HG03060 (cell line): Measurements from ENCODE around the gene DGKZ.

Experiments used
- ATAC-seq: cut with Tn5 transposase; IDR thresholded peaks from one replicate; pipeline ENCODE4 v1.9.1; 2021; ENCODE audit warnings: low read depth, moderate number of reproducible peaks; ENCODE audit not compliant: unreplicated experiment

Gene DGKZ

DNA sequence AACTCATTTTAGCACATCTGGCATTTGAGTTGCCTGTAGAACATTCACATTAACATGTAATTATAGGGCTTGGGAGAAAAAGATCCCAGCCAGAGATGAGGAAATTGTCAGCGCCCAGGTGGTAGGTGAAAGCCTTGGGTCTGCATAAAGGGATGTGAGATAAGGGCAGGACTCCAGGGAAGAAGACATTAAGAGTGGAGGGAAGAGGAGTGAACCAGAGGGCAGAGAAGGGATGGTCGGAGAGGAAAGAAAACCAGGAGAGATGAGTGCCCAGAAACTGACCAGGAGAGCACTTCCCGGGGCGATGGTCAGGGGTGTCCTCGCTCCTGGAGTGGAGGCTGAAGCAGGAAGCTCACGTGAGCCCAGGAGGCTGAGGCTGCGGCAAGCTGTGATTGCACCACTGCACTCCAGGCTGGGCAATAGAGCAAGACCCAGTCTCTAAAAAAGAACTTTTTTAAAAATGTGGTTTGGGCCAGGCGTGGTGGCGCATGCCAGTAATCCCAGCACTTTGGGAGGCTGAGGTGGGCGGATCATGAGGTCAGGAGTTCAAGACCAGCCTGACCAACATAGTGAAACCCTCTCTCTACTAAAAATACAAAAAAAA lies 20.3 kb upstream of the DGKZ start:
- ATAC-seq: no peak

DNA sequence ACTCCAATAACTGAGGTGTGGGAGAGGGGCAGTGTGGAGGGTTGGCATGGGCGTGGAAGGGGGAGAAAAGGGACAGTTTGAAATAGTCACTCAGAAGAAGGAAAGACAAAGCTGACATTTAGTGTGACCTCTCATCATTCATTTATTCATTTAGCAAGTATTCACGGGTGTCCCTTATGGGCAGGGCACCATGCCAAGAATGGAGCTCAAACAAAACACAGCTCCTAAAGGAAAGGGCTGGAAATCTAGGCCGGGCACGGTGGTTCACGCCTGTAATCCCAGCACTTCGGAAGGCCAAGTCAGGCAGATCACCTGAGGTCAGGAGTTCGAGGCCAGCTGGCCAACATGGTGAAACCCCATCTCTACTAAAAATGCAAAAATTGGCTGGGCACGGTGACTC lies 19.4 kb upstream of the DGKZ start:
- ATAC-seq: no peak

DNA sequence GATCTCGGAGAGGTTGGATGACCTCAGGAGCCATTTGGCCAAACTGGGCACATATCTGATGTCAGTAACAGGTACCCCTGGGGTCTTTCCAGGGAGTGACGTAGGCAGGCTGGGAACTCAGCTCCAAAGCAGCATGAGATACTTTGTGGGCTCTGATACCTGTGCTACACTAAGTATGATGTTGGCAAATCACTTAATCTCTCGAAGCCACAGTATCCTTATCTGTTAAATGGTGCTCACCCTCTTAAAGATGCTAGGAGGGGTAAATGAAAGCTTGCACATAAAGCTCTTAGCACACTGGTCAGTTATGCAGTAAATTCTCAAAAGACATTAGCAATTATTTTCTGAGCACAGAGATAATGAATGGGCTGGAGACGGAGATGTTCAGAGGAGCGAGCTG lies 17.1 kb upstream of the DGKZ start:
- no peak for ATAC-seq

DNA sequence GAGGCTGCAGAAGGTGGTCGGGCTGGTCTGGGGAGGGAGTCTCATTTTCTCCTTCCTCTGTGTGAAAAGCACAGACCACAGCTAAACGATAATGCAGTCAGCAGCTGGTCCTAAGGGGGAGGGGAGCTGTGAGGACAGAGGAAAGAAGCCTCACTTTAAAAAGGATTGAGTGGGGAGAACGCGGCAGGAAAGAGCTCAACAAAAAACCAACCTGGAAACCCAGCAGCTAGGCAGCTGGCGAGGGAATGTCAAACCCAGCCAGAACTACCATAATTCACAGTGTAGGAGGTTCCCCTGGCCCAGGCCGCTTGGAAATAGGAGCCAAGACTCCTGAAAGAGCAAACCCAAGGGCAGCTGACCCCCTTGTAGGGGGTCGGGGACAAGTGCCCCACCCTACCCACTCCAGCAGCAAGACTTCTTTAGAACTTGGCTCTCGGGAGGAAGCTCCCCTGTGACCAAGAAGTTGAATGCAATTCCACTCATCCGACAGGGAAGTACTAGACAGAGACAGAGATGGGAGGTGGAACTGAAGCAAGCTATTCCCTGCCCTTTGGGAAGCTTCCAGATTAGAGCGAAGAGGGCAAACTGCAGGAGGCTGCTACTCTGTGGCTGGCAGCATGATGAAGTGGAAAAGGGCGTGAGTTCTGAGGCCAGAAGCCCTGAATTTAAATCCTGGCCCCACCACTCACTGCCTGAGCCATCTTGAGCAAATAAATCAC lies 16.5 kb upstream of the DGKZ start:
- no peak for ATAC-seq

DNA sequence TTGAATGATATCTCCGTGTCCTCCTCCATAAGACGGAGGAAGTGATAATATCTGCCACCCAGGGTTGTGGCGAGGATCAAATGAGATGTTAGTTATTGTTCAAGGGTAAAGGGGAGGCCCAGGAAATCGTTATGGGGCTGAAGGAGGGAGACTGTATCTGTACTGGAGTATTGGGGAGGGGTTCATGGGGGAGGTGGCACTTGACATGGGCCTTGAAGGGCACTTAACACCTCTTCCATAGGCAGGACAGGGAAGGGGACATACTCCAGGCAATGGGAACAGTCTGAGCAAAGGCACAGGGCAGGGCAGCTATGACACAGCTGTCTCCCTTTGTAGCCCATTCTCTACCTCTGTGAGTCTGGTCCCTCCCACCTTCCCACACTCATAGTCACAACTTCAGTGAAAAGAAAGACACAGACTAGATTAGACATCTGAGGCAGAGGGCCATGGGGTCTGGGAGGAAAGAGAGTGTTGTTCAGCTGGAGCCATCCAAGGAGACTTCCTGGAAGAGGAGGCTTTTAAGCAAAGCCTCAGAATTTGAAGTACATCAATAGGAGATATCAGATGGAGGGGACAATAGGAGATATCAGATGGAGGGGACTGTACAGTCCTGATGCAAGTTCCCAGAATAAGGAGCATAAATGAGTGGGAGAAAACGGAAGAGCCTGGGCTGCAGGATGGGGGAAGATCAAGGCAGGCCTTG lies 15.8 kb upstream of the DGKZ start:
- ATAC-seq: no peak

- no peak for ATAC-seq
These were observed 15.1 kb upstream of the DGKZ start for GRCh38 chr11:46332093-46332567.

GRCh38 chr11:46332568-46333393 lies 14.5 kb upstream of the DGKZ start:
- no peak for ATAC-seq

GRCh38 chr11:46333394-46333947 lies 13.8 kb upstream of the DGKZ start:
- no peak for ATAC-seq

DNA sequence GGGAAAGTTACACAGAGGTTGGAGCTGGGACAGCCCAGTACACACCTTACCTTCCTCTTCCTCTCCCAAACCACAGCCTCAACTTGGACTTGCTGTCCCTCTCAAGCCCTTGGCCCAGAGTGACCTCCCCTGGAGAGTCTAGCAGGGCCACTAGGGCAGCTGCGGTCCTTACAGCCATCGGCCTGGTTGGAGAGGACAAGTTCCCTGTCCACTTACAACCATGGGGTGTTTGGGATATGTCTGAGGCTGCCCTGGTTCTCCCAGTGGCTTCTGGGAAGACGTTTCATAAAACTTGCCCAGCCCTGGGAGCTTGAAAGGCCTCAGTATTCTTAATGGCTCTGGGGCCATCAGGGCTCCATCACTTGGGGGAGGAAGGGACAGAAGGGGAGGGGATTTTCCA lies 13.1 kb upstream of the DGKZ start:
- no peak for ATAC-seq

GRCh38 chr11:46335271-46335670 lies 12.0 kb upstream of the DGKZ start:
- no peak for ATAC-seq

- no peak for ATAC-seq
These were observed 11.2 kb upstream of the DGKZ start for GRCh38 chr11:46335890-46336562.

- ATAC-seq: no peak
These were observed 10.6 kb upstream of the DGKZ start for GRCh38 chr11:46336563-46337180.

GRCh38 chr11:46337626-46338345 lies 9.5 kb upstream of the DGKZ start:
- ATAC-seq: no peak

- ATAC-seq: no peak
These were observed 8.7 kb upstream of the DGKZ start for GRCh38 chr11:46338636-46338987.

GRCh38 chr11:46338988-46339666 lies 8.1 kb upstream of the DGKZ start:
- ATAC-seq: no peak

- no peak for ATAC-seq
These were observed 7.4 kb upstream of the DGKZ start for GRCh38 chr11:46339816-46340215.

DNA sequence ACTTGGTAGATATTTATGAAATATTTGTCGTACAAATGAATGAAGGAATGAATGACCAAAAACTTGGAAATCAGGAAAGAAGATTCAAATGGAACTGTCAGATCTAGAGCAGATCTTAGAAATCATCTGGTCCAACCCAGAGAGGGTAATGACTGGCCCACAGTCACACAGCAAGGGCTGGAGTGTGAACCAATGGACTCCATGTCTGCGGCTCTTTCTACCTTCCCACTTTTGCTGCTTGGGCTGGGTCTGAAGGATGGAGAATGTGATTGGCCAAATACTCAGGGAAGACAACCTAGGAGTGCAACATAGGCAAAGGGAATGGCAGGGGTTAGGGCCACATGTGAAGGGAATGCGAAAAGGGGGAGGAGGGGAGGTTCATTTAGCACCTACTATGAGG lies 5.8 kb upstream of the DGKZ start:
- no peak for ATAC-seq

- no peak for ATAC-seq
These were observed 5.0 kb upstream of the DGKZ start for GRCh38 chr11:46342239-46342638.

- no peak for ATAC-seq
These were observed 3.7 kb upstream of the DGKZ start for GRCh38 chr11:46343520-46343919.
